AG09319 (cell line): ENCODE results near the gene CPXM2.

Source experiments
- DNase-seq: peaks from one replicate; pipeline ENCODE4 v3.0.0-alpha.2; 2010; ENCODE audit warnings: low read depth; ENCODE audit errors: extremely low read depth
- TF ChIP-seq, protein P1 (sequence below): IDR thresholded peaks from 2 replicates; pipeline ENCODE4 v1.5.1; 2011; ENCODE audit warnings: low read depth, mild to moderate bottlenecking, inconsistent platforms, low read length, moderate library complexity

CPXM2 gene

DNA sequence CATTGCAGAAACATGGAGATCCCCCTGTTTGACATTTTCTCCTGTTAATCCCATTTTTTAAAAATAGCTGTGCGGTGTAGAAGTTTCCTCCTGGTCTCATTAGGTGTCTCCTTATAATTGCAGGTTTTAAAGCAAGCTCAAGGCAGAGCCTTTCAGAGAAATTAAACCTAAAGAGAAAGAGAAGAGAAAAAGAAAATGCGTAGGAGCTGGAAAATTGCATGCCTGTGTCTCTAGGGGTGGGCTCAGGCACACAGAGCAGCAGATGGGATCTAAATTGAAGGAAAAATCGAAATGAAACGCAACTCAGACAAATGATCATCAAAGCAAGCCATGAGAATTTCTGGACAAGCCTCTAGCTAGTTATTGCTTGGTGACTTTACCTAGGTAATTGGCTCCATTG, 185.4 kb downstream of the CPXM2 start:
- TF ChIP-seq, protein P1, sequence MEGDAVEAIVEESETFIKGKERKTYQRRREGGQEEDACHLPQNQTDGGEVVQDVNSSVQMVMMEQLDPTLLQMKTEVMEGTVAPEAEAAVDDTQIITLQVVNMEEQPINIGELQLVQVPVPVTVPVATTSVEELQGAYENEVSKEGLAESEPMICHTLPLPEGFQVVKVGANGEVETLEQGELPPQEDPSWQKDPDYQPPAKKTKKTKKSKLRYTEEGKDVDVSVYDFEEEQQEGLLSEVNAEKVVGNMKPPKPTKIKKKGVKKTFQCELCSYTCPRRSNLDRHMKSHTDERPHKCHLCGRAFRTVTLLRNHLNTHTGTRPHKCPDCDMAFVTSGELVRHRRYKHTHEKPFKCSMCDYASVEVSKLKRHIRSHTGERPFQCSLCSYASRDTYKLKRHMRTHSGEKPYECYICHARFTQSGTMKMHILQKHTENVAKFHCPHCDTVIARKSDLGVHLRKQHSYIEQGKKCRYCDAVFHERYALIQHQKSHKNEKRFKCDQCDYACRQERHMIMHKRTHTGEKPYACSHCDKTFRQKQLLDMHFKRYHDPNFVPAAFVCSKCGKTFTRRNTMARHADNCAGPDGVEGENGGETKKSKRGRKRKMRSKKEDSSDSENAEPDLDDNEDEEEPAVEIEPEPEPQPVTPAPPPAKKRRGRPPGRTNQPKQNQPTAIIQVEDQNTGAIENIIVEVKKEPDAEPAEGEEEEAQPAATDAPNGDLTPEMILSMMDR, result no peak
- DNase-seq, result no peak

DNA sequence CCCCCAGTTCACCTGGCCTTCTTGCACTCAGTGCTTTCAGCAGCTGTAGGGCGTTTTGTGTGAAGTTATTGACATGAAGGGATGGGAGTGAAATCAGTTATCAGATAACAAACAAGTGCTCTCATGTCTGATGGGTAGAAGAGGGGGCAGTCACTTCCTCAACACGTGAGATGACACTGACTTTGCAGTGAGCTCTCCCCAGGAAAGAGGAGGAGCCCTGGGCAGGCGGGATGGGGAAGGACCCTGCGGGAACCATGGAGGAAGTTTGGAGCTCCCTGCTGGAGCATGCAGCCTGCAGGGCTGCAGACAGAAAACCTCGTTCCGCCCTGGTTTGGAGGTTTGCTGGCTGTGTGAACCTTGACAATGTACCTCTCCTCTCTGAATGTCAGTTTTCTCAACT, 186.8 kb downstream of the CPXM2 start:
- TF ChIP-seq, protein P1, result no peak
- no peak for DNase-seq

DNA sequence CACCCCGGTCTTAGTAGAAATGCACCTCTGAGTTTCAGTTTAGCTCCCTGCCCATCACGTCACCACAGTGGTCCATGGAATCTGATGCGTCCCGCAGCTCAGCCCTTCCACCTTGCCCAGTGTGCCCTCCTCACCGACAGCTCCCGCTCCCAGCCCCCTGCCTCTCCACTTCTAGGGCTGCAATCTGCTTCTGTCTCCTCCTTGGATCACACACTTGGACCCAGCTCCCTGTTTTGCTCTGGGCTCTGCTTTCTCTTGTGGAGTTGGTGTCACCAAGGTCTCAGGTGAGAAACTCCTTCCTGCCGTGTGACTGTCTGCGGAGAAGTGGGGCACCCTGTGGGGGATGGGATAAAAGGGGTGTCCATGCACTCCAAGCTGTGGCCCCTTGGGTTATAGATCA, 187.5 kb downstream of the CPXM2 start:
- no peak for DNase-seq
- TF ChIP-seq, protein P1, result no peak

DNA sequence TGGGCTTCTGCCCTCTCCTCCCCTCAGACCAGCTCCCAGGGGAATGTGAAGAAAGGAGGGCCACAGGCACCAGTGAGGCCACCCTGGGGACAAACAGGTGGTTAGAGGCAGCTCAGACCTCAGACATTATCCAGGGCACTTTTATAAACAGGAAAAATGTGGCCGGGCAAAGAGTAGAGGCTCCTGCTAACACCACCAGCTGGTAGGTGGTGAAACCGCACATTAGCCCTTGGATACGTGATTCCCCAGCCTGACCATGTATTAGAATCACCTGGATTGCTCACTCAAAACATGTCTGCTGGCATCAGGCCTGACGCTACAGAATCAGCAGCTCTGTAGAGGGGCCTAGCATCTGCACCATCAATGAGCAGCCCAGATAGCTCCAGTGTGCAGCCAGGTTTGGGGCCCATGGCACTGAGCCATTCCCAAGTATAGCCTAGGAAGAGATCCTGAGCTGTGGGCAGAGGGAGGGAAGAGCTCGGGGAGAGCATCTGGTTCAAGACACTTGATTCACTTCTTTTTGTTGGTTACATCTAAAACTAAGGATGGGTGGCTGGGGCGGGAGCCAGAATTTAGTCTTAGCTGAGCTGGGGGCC, 188.3 kb downstream of the CPXM2 start:
- TF ChIP-seq, protein P1, result no peak
- DNase-seq, result no peak
